ENCODE data around the gene PRKG1. TPM values are rescaled to one million over a fixed set of nuclear protein-coding genes. Genes with fewer than 3 reads are reported as not detected.
"Not testable (repeated sequence)": the region's sequence is repeated elsewhere in the genome, so short reads cannot be mapped to it uniquely, and the experiment has no call there.

The PRKG1 gene
- total RNA-seq, 4 donors from 2014 or later = 24.5 to 46.1 (median 37.1) TPM

GRCh38 chr10:52228556-52228955 lies 1154.3 kb downstream of the PRKG1 start:
- intact Hi-C loops (cut with DNase I) = no loop called here
- WGBS = 79% methylated on average over 2 of the region's 2 CpGs
- Histone ChIP-seq H3K27me3 (no peaks in the 10 kb centered on the region), H3K4me3 (no peak overlapping the region), H3K4me1 (peaks cover 4 to 10% (median 6%) of the 10 kb centered on the region in 4 donors), H3K27ac (replicated peaks in 1 of 4) (no peak overlapping the region), H3K36me3 (no peaks in the 10 kb centered on the region), H3K9me3 (no peaks in the 10 kb centered on the region)
- TF ChIP-seq EP300 (IDR thresholded peaks at IDR 0.05) (no peak), POLR2AphosphoS5 (IDR thresholded peaks at IDR 0.05) (no peak), CTCF (IDR thresholded peaks at IDR 0.05) (no peak), POLR2A (IDR thresholded peaks at IDR 0.05; ENCODE audit: low read depth) (no peak)
- DNase-seq (ENCODE audit: extremely low spot score) = no peak

GRCh38 chr10:52229291-52229931 lies 1155.1 kb downstream of the PRKG1 start:
- DNase-seq (ENCODE audit: extremely low spot score) = no peak
- 90% methylated on average over 2 of the region's 2 CpGs for WGBS

GRCh38 chr10:52232561-52233350 lies 1158.5 kb downstream of the PRKG1 start:
- WGBS = 51% methylated on average over 4 of the region's 4 CpGs
- no peaks in the 10 kb centered on the region for H3K27me3 ChIP-seq
- no peaks in the 10 kb centered on the region for H3K9me3 ChIP-seq
- peaks cover 4 to 10% (median 6%) of the 10 kb centered on the region in 4 donors for H3K4me1 ChIP-seq
- H3K27ac ChIP-seq (replicated peaks in 1 of 4) = no peak overlapping the region
- no peaks in the 10 kb centered on the region for H3K36me3 ChIP-seq
- intact Hi-C loops (cut with DNase I) = no loop called here
- no peak for DNase-seq (ENCODE audit: extremely low spot score)
- TF ChIP-seq POLR2AphosphoS5 (IDR thresholded peaks at IDR 0.05) = no peak
- TF ChIP-seq CTCF (IDR thresholded peaks at IDR 0.05) = no peak
- TF ChIP-seq POLR2A (IDR thresholded peaks at IDR 0.05; ENCODE audit: low read depth) = no peak
- no peak for TF ChIP-seq EP300 (IDR thresholded peaks at IDR 0.05)
- H3K4me3 ChIP-seq = peak overlapping the region; percentile 25 to 39 (median 33)

More at GRCh38 chr10:52229291-52229931, 1155.1 kb downstream of the PRKG1 start:
- Histone ChIP-seq H3K27ac (replicated peaks in 1 of 4) (no peak overlapping the region), H3K4me1 (peaks cover 4 to 10% (median 6%) of the 10 kb centered on the region in 4 donors), H3K4me3 (no peak overlapping the region), H3K27me3 (no peaks in the 10 kb centered on the region), H3K9me3 (no peaks in the 10 kb centered on the region), H3K36me3 (no peaks in the 10 kb centered on the region)
- intact Hi-C loops (cut with DNase I) = no loop called here
- TF ChIP-seq POLR2A (IDR thresholded peaks at IDR 0.05; ENCODE audit: low read depth) (no peak), POLR2AphosphoS5 (IDR thresholded peaks at IDR 0.05) (no peak), CTCF (IDR thresholded peaks at IDR 0.05) (no peak), EP300 (IDR thresholded peaks at IDR 0.05) (no peak)

GRCh38 chr10:52233351-52233991 lies 1159.2 kb downstream of the PRKG1 start:
- H3K4me1 ChIP-seq; DNase-seq (ENCODE audit: extremely low spot score); H3K27me3 ChIP-seq; H3K9me3 ChIP-seq; H3K36me3 ChIP-seq; H3K27ac ChIP-seq (replicated peaks in 1 of 4); intact Hi-C loops (cut with DNase I): not testable (repeated sequence)
- H3K4me3 ChIP-seq = peak overlapping the region; percentile 25 to 39 (median 33)
- 1% methylated on average over 6 of the region's 34 CpGs for WGBS

- H3K27ac ChIP-seq (replicated peaks in 1 of 4) = no peak overlapping the region
- intact Hi-C loops (cut with DNase I) = no loop called here
- H3K27me3 ChIP-seq = no peaks in the 10 kb centered on the region
- no peaks in the 10 kb centered on the region for H3K36me3 ChIP-seq
- 80% methylated on average over 1 of the region's 1 CpG for WGBS
- DNase-seq (ENCODE audit: extremely low spot score) = no peak
- no peak for TF ChIP-seq CTCF (IDR thresholded peaks at IDR 0.05)
- no peak for TF ChIP-seq POLR2A (IDR thresholded peaks at IDR 0.05; ENCODE audit: low read depth)
- TF ChIP-seq POLR2AphosphoS5 (IDR thresholded peaks at IDR 0.05) = no peak
- TF ChIP-seq EP300 (IDR thresholded peaks at IDR 0.05) = no peak
- no peak overlapping the region for H3K4me3 ChIP-seq
- no peaks in the 10 kb centered on the region for H3K9me3 ChIP-seq
- H3K4me1 ChIP-seq = no peaks in the 10 kb centered on the region
These were observed 1165.5 kb downstream of the PRKG1 start for GRCh38 chr10:52239771-52240170.

All from esophagus muscularis mucosa (tissue), 4 donors.